ENCODE measurements around the gene UCP2. TPM values are rescaled to one million over a fixed set of nuclear protein-coding genes. Genes with fewer than 3 reads are reported as not detected.
"Not testable (repeated sequence)": the region's sequence is repeated elsewhere in the genome, so short reads cannot be mapped to it uniquely, and the experiment has no call there.

Gene UCP2
- polyA plus RNA-seq, 3 donors from 2014 or later = 1,092 to 2,060 (median 1,799) TPM

DNA sequence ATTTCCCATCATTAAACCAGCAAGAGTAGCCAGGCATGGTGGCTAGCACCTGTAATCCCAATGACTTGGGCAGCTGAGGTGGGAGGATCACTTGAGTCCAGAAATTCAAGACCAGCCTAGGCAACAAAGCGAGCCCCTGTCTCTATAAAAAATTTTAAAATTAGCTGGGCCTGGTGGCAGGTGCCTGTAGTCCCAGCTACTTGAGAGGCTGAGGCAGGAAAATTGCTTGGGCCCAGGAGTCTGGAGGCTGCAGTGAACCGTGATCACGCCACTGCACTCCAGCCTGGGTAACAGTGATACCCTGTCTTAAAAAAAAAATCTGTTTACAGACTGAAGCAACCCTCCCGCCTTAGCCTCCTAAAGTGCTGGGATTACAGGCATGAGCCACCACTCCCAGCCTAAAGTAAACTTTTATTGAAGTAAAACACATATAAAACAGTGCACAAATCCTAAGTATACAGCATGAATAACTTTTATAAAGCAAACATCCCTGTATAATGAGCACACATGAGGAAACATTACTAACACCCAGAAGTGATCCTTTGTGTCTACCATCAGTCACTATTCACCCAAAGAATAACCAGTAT is 13.6 kb upstream of the UCP2 start:
- Mint-ChIP-seq H3K4me1 (peaks cover 53 to 65% of the 10 kb centered on the region in 2 donors), H3K4me3 (peak overlapping the region; percentile 76 to 88 (median 84)), H3K27ac (peak overlapping the region; percentile 96 to 99 (median 97)), H3K36me3 (peaks cover 3 to 15% (median 10%) of the 10 kb centered on the region in 3 donors), H3K9me3 (no peaks in the 10 kb centered on the region), H3K27me3 (ENCODE audit: low read depth in 3 of 3) (peaks cover 4 to 7% (median 6%) of the 10 kb centered on the region in 3 donors)
- DNase-seq = no peak

DNA sequence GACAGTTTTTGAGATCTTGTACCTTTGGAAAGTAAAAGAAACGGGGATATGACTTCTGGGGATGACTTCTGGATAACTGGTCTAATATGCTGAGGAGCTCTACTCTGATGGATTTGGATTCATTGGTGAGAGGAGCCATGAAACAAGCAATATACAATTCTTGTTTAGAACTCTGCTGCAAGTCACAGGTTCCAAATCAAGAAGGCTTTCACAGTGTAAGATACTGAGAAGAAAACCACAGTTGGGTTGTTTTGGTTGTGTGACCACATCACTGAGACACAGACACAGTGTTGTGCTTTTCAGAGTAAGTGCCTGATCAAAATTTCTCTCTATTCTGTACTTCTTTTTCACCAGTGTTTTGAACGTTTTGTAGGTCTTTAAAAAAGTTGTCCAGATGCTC is 13.1 kb upstream of the UCP2 start:
- peak; percentile 68 to 78 (median 70) for DNase-seq
- Mint-ChIP-seq H3K27ac (peak overlapping the region; percentile 96 to 99 (median 97)), H3K4me3 (peak overlapping the region; percentile 76 to 88 (median 84)), H3K9me3 (no peaks in the 10 kb centered on the region), H3K36me3 (peaks cover 0 to 10% (median 5%) of the 10 kb centered on the region in 3 donors), H3K27me3 (ENCODE audit: low read depth in 3 of 3) (peaks cover 4 to 7% (median 6%) of the 10 kb centered on the region in 3 donors), H3K4me1 (peaks cover 48 to 60% of the 10 kb centered on the region in 2 donors)

DNA sequence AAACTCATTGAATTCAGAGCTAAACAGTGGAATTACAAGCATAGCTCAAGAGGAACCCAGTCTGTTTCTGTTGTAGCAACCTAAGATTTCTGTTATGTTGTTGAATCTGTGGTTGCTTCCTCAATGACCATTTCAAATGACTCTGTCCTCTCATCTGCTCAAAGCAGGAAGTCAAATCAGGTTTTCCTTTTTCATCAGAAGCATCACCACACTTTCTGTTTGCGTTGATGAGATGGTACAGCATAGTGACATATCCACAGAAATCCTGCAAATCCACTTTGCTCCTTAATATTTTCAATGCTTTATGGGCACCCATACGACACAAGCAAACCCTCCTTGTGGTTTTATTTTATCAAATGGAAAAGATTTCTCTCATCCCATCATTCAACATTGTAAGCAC is 12.6 kb upstream of the UCP2 start:
- Mint-ChIP-seq H3K4me3 (peak overlapping the region; percentile 76 to 88 (median 84)), H3K9me3 (no peaks in the 10 kb centered on the region), H3K36me3 (peaks cover 0 to 7% (median 4%) of the 10 kb centered on the region in 3 donors), H3K27me3 (ENCODE audit: low read depth in 3 of 3) (peaks cover 4 to 7% (median 6%) of the 10 kb centered on the region in 3 donors), H3K4me1 (peaks cover 44 to 55% of the 10 kb centered on the region in 2 donors), H3K27ac (peak overlapping the region; percentile 96 to 99 (median 97))
- DNase-seq = peak; percentile 77 to 85 (median 82)

DNA sequence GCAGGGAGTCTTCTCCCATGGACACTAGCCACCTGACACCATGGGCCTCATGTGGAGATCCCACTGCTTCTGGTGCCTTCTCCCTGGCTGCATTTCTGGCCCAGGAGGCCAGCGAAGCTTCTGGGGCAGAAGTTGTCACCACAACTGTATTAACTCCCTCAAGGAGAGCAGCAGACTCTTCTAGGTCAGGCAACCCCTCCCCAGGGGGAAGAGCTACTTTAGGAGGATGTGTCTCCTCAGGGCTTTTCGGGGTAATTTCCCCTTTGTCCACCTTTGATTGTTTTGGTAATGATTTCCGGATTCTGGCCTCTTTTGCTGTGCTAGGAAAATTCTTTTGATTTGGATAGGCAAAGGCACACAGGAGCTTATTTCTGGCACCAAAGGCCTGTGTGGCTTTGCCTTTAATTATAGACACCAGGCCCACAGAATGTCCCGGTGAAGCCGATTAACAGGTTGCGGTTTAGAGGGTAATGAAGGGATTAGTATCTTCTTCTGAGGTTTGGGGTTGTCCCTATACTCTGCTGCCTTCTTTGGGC is 8.9 kb upstream of the UCP2 start:
- peaks cover 3 to 5% (median 4%) of the 10 kb centered on the region in 3 donors for H3K27me3 Mint-ChIP-seq (ENCODE audit: low read depth in 3 of 3)
- H3K4me1 Mint-ChIP-seq = peaks cover 26 to 30% of the 10 kb centered on the region in 2 donors
- H3K4me3 Mint-ChIP-seq = no peak overlapping the region

DNA sequence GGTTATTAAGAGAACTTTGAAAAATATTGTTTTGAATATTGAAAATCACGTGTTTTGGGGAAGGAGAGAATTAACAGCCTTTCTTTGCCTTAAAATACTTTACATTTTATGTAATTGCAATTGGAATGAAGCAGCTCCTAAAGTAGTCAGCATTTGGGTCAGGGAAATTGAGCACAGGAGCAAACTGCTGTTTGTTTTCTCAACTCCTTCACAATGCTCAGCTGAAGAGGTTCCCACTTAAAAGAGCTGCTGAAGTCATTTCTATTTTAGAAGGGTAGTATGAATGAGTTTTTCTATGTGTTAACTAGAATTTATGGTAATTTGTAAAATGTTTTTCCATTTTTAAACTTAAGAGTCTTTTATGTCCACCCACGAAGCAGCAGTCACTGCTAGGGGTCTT is 8.1 kb upstream of the UCP2 start:
- Mint-ChIP-seq H3K4me3 (no peak overlapping the region), H3K9me3 (no peaks in the 10 kb centered on the region), H3K36me3 (no peaks in the 10 kb centered on the region), H3K27me3 (ENCODE audit: low read depth in 3 of 3) (peaks cover 1 to 5% (median 2%) of the 10 kb centered on the region in 3 donors), H3K27ac (peak overlapping the region in 3 of 6 donors; percentile 10 to 77 (median 66)), H3K4me1 (peaks cover 18 to 21% of the 10 kb centered on the region in 2 donors)
- no peak for DNase-seq

More for the DNA sequence above, 8.9 kb upstream of the UCP2 start:
- Mint-ChIP-seq H3K36me3 (no peaks in the 10 kb centered on the region), H3K9me3 (no peaks in the 10 kb centered on the region), H3K27ac (peak overlapping the region in 3 of 6 donors; percentile 49 to 80 (median 77))
- no peak for DNase-seq

DNA sequence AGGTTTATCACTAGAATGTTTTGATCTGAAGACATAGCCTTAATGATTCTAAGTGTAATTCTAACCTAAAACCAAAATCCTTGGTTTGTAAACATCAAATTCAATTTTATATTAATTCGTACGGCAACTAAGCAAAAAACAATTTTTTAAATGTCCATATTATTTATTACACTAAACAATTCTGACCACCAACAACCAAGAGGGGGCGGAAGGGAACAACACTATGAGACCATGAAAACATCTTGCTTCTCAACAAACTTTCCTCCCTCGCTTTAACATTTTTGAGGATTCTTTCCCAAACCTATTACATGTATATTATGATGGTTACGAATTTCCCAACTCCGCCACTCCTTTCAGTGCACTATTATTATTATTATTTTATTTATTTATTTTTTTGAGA is 6.5 kb upstream of the UCP2 start:
- DNase-seq = no peak
- Mint-ChIP-seq H3K4me3 (no peak overlapping the region), H3K36me3 (no peaks in the 10 kb centered on the region), H3K4me1 (peaks cover 3 to 7% of the 10 kb centered on the region in 2 donors), H3K27me3 (ENCODE audit: low read depth in 3 of 3) (peaks cover 0 to 5% (median 0%) of the 10 kb centered on the region in 3 donors), H3K27ac (peak overlapping the region in 1 of 6 donors; percentile 62), H3K9me3 (no peaks in the 10 kb centered on the region)

DNA sequence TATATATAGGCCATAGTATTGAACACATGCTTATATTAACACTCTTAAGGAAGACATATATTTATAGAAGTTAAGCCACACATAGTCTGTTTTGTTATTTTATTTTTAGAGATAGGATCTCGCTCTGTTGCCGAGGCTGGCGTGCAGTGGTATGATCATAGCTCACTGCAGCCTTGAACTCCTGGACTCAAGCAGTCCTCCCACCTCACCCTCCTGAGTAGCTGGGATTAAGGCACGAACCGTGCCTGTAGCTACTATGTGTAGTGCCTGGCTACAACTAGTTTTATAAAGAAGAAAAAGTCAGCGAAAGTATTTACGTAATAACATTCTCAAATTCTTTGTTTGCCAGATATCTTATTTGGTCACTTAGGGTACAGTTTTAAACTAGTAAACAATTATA is 5.6 kb upstream of the UCP2 start:
- H3K27ac Mint-ChIP-seq = no peak overlapping the region

DNA sequence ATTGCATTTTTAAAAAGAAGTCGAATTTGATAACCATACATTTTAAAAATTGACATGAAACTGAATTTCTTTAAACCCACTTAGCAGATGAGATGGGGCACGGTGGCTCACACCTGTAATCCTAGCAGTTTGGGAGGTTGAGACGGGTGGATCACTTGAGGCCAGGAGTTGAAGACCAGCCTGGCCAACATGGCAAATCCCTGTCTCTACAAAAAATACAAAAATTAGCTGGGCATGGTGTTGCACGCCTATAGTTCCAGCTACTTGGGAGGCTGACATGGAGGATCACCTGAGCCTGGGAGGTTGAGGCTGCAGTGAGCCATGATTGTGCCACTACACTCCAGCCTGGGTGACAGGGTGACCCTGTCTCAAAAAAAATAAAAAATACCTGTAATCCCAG is 3.0 kb upstream of the UCP2 start:
- not testable (repeated sequence) for H3K9me3 Mint-ChIP-seq, H3K4me3 Mint-ChIP-seq, DNase-seq
- H3K27ac Mint-ChIP-seq = peak overlapping the region in 2 of 6 donors; percentile 60 to 70
- H3K4me1 Mint-ChIP-seq = peaks cover 18 to 19% of the 10 kb centered on the region in 2 donors
- H3K27me3 Mint-ChIP-seq (ENCODE audit: low read depth in 3 of 3) = peaks cover 9 to 26% (median 10%) of the 10 kb centered on the region in 3 donors
- H3K36me3 Mint-ChIP-seq = peaks cover 15 to 16% (median 16%) of the 10 kb centered on the region in 3 donors

More for the DNA sequence above, 5.6 kb upstream of the UCP2 start:
- no peaks in the 10 kb centered on the region for H3K36me3 Mint-ChIP-seq
- no peak for DNase-seq
- H3K4me3 Mint-ChIP-seq = no peak overlapping the region
- peaks cover 11 to 16% of the 10 kb centered on the region in 2 donors for H3K4me1 Mint-ChIP-seq
- H3K27me3 Mint-ChIP-seq (ENCODE audit: low read depth in 3 of 3) = peaks cover 0 to 11% (median 2%) of the 10 kb centered on the region in 3 donors
- H3K9me3 Mint-ChIP-seq = no peaks in the 10 kb centered on the region

DNA sequence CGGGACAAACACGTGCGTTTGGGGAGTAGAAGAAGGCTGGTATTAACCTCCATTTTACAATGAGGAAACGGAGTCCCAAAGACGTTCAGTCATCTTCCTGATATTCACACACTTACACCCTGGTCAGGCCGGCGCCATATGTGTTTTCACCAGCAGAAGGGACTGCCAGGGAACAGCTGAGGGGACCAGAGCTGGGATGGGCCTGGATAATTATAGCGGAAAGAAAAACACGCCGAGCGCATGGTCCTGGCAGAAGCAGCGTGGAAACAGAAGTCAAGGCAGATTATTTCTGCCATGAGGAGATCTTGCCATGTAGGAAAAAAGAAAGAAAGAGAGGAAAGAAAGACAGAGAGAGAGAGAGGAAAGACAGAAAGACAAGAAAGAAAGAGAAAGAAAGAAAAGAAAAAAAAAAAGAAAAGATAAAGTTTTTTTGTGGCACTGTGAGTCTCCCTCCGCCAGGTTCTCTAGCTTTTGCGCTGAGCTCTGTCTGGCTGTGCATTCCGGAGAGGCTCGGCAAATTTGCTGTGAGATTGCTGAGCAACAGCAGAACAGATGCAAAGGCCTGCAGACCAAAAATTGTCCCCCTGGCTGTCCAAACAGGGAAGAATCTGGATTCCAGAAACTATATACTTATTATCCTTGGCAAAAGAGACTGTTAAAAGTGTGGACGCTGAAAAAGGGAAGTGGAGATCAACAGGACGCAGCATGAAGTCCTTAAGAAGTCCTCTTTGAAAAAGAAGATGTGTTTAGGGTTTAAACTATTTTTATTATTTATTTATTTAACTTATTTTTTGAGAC is 1.3 kb upstream of the UCP2 start:
- peaks cover 27 to 31% (median 29%) of the 10 kb centered on the region in 3 donors for H3K36me3 Mint-ChIP-seq
- peaks cover 0 to 2% (median 0%) of the 10 kb centered on the region in 6 donors for H3K9me3 Mint-ChIP-seq
- no peak for DNase-seq
- H3K4me3 Mint-ChIP-seq = peak overlapping the region; percentile 96 to 99 (median 99)
- peaks cover 35 to 36% of the 10 kb centered on the region in 2 donors for H3K4me1 Mint-ChIP-seq
- peaks cover 13 to 28% (median 13%) of the 10 kb centered on the region in 3 donors for H3K27me3 Mint-ChIP-seq (ENCODE audit: low read depth in 3 of 3)
- peak overlapping the region; percentile 96 to 100 (median 99) for H3K27ac Mint-ChIP-seq

DNA sequence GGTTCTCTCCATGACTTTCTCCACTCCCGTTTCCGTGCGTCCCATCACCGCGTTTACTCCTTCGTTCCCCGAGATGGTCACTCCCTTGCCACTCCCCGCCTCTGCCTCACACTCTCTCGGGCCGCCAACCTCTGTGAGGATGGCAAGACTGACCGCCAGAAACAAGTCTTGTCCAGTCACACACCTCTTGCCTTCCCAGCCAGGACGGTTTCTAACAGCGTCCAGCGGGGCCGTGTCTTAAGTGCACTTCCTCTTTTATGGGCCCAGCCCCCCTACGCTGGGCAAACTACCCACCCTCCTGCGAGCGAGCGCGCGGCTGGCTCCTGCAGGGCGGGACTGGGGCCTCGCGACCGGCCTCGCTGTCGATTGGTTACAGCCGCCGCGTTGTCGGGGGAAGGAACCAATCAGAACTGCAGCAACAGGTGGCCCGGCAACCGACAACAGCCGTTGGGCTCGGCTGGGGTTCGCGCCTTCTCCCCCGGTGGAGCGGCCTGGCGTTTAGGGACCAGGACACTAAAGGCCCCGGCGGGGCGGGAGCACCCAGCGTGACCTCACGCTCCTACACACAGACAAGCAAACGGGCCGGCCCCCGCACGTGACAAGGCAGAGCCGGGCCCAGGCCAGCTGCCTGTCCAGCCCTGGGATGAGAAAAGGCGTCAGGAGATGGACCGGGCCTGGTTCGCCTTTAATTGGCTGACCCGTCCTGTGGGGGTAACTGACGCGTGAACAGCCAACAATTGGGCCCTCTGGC is 522 bp upstream of the UCP2 start:
- Mint-ChIP-seq H3K27ac (peak overlapping the region; percentile 96 to 100 (median 99)), H3K4me1 (peaks cover 43 to 44% of the 10 kb centered on the region in 2 donors)

DNA sequence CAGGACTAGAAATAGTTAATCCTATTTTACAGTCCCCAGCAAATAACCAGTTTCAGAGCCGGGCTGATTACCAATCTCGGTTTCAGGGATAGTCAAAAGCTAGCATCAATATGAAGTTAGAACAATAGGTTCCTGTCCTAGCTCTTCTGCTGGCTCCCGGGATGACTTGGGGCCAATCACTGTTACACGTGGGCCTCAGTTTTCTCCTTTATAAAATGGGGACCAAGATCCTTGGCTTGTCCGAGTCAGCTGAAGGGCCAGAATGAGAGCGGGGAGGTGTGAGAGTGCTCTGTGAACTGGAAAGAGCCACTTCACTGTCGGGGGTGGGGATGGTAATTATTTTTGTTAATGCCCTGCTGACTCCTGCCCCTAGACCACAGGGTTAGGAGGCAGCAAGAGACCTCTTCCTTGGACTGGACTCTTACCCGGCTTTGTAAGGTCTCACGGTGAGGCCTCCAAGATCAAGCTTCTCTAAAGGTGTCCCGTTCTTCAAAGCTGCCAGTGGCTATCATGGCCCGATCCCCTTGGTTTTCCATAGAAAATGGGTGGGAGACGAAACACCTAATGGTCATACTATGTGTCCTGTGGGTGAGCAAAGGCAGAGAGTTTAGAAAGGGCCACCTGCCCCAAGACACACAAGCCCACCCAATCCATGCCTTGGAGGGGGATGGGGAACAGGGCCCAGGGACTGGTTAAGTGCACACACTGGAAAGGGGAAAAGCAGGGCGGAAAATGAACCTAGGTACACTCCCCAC is 1.4 kb downstream of the UCP2 start:
- Mint-ChIP-seq H3K9me3 (peaks cover 0 to 2% (median 0%) of the 10 kb centered on the region in 6 donors), H3K4me1 (peaks cover 62 to 63% of the 10 kb centered on the region in 2 donors), H3K27me3 (ENCODE audit: low read depth in 3 of 3) (peaks cover 14 to 27% (median 14%) of the 10 kb centered on the region in 3 donors), H3K4me3 (peak overlapping the region; percentile 96 to 99 (median 99)), H3K27ac (peak overlapping the region; percentile 93 to 99 (median 96)), H3K36me3 (peaks cover 43 to 58% (median 49%) of the 10 kb centered on the region in 3 donors)
- no peak for DNase-seq

More for the DNA sequence above, 522 bp upstream of the UCP2 start:
- DNase-seq = peak; percentile 94
- peaks cover 14 to 29% (median 14%) of the 10 kb centered on the region in 3 donors for H3K27me3 Mint-ChIP-seq (ENCODE audit: low read depth in 3 of 3)
- H3K4me3 Mint-ChIP-seq = peak overlapping the region; percentile 96 to 99 (median 99)
- H3K9me3 Mint-ChIP-seq = peaks cover 0 to 2% (median 0%) of the 10 kb centered on the region in 6 donors
- H3K36me3 Mint-ChIP-seq = peaks cover 29 to 39% (median 37%) of the 10 kb centered on the region in 3 donors
